Esophagus muscularis mucosa (tissue), 4 donors: Measurements from ENCODE around the gene KRT77.

ENCODE experiments used
- EP300 ChIP-seq: sonication (generic); formaldehyde crosslinking; IDR thresholded peaks from one replicate; pipeline ENCODE4 v1.6.1; 2017; ENCODE audit warnings: antibody characterized with exemption
- POLR2A ChIP-seq: fragments of 450-650 bp; IDR thresholded peaks from one replicate; pipeline ENCODE4 v1.6.1; 2017; ENCODE audit warnings: antibody characterized with exemption, moderate library complexity, mild to moderate bottlenecking, low read depth
- POLR2AphosphoS5 ChIP-seq, 2 donors: sonication (generic); formaldehyde crosslinking; IDR thresholded peaks; one replicate each; pipeline ENCODE4 v1.6.1; 2017; ENCODE audit warnings: antibody characterized with exemption in 2 of 2
- TF ChIP-seq, protein P1 (sequence below), 3 experiments: fragments of 200-600 bp in 2 of 3; fragments of 450-650 bp in 1 of 3; sonication (generic) in 2 of 3; IDR thresholded peaks; one replicate each; pipeline ENCODE4 v1.5.1; 2017 to 2019; ENCODE audit warnings: antibody characterized with exemption in 3 of 3, mild to moderate bottlenecking in 2 of 3, moderate library complexity in 1 of 3

DNA sequence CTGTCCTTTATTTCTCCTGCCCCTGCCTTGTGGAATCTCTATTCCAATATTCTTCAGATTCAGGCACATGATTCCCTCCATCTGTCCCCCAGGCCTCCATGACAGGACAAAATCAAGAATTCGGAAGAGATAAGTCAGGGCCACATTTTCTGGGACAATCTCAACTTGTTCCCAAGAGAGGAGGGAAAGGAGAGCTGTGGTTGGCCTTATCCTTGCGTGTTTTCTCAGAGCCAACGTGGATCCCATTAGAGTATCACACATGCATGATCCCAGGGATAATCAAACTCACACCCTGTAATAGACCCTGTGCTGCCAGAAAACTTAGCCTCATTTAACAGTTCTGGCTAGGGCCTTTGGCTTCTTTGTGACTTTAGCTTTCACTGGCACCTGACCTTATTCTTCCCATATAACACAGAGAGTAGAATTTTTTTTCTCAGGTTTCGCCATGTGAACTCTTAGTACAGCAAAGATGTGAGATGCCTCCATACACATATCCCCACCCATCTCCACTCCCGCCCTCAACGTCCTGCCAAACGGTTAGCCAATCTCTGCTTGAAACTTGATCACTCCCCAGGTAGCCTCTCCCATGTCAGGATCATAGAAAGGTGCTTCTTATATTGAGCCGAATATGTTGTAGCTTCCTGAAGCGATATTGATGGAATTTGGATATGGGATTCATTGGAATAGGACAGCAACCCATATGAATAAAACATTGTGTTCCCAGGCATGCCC is 16.4 kb downstream of the KRT77 start:
- TF ChIP-seq, protein P1, sequence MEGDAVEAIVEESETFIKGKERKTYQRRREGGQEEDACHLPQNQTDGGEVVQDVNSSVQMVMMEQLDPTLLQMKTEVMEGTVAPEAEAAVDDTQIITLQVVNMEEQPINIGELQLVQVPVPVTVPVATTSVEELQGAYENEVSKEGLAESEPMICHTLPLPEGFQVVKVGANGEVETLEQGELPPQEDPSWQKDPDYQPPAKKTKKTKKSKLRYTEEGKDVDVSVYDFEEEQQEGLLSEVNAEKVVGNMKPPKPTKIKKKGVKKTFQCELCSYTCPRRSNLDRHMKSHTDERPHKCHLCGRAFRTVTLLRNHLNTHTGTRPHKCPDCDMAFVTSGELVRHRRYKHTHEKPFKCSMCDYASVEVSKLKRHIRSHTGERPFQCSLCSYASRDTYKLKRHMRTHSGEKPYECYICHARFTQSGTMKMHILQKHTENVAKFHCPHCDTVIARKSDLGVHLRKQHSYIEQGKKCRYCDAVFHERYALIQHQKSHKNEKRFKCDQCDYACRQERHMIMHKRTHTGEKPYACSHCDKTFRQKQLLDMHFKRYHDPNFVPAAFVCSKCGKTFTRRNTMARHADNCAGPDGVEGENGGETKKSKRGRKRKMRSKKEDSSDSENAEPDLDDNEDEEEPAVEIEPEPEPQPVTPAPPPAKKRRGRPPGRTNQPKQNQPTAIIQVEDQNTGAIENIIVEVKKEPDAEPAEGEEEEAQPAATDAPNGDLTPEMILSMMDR (IDR thresholded peaks at IDR 0.05), result no peak
- no peak for TF ChIP-seq EP300
- no peak for TF ChIP-seq POLR2AphosphoS5 (IDR thresholded peaks at IDR 0.05)
- TF ChIP-seq POLR2A, result no peak
